SK-N-SH (cell line): ENCODE results near the gene MYLK. TPM values are rescaled to one million over a fixed set of nuclear protein-coding genes. Genes with fewer than 3 reads are reported as not detected.
A peak's percentile ranks its signal among the peaks of the same experiment; 100 is the strongest.

Experiments used
- CTCF ChIA-PET: fragments of 300-600, 350-600 bp; formaldehyde crosslinking; extraction: SDS; loops from one replicate; lab custom pipeline; 2021; lab: Yijun Ruan, JAX
- POLR2A ChIA-PET: fragments of 350-600 bp; sonication (Branson Sonifier 250); formaldehyde crosslinking; extraction: SDS; loops from one replicate; lab custom pipeline; 2020; ENCODE audit warnings: antibody characterized with exemption, inconsistent platforms; lab: Yijun Ruan, JAX
- DNase-seq: peaks from one replicate; pipeline ENCODE4 v3.0.0; 2012
- H2AFZ ChIP-seq: fragments of 200-600 bp; sonication (generic); 2 replicates; pipeline ENCODE4 v1.8.1; 2016; ENCODE audit warnings: antibody characterized with exemption, mild to moderate bottlenecking, low read depth
- H3F3A ChIP-seq: fragments of 200-600 bp; sonication (generic); replicated peaks from 2 replicates; pipeline ENCODE3; 2016; ENCODE audit warnings: antibody characterized with exemption, mild to moderate bottlenecking; ENCODE audit not compliant: insufficient read depth
- H3K27ac ChIP-seq, 2 experiments: fragments of 200-500 bp in 1 of 2; fragments of 200-600 bp in 1 of 2; sonication (Bioruptor generic) in 1 of 2; sonication (generic), shearing (Covaris generic) in 1 of 2; 2 replicates each; pipeline versions ENCODE4 v1.5.1 to v1.6.1; 2014 to 2016; ENCODE audit warnings: low read depth in 2 of 2, inconsistent platforms in 1 of 2, low read length in 1 of 2, mild to moderate bottlenecking in 1 of 2, mixed read lengths in 1 of 2
- H3K27me3 ChIP-seq: fragments of 200-600 bp; sonication (generic), shearing (Covaris generic); 2 replicates; pipeline ENCODE4 v1.6.1; 2016; ENCODE audit warnings: mixed run types; ENCODE audit not compliant: insufficient read depth
- H3K36me3 ChIP-seq, 2 experiments: fragments of 200-500 bp in 1 of 2; fragments of 200-600 bp in 1 of 2; sonication (Bioruptor generic) in 1 of 2; sonication (generic) in 1 of 2; replicated peaks in 1 of 2; 2 replicates each; pipeline versions ENCODE3 to v1.5.1; 2014 to 2016; ENCODE audit warnings: low read length in 1 of 2, mild to moderate bottlenecking in 1 of 2; ENCODE audit not compliant: insufficient read depth in 2 of 2, control insufficient read depth in 1 of 2
- H3K4me1 ChIP-seq, 2 experiments: fragments of 200-500 bp in 1 of 2; fragments of 200-600 bp in 1 of 2; sonication (Bioruptor generic) in 1 of 2; sonication (generic), shearing (Covaris generic) in 1 of 2; 2 replicates each; pipeline versions ENCODE4 v1.5.1 to v1.6.1; 2014 to 2016; ENCODE audit warnings: low read depth in 1 of 2, low read length in 1 of 2, mixed run types in 1 of 2; ENCODE audit not compliant: insufficient read depth in 2 of 2, control insufficient read depth in 1 of 2
- H3K4me2 ChIP-seq: fragments of 200-600 bp; sonication (generic), shearing (Covaris generic); 2 replicates; pipeline ENCODE4 v1.6.1; 2017; ENCODE audit warnings: mixed run types
- H3K4me3 ChIP-seq, 2 experiments: fragments of 200-500 bp in 1 of 2; fragments of 200-600 bp in 1 of 2; sonication (Bioruptor generic) in 1 of 2; sonication (generic), shearing (Covaris generic) in 1 of 2; 2 replicates each; pipeline versions ENCODE4 v1.5.1 to v1.8.1; 2014 to 2016; ENCODE audit warnings: low read depth in 2 of 2, inconsistent platforms in 1 of 2, low read length in 1 of 2, mild to moderate bottlenecking in 1 of 2, mixed read lengths in 1 of 2, moderate library complexity in 1 of 2
- H3K79me2 ChIP-seq: fragments of 200-600 bp; sonication (generic); 2 replicates; pipeline ENCODE4 v1.8.1; 2017; ENCODE audit warnings: mild to moderate bottlenecking; ENCODE audit not compliant: insufficient read depth
- H3K9ac ChIP-seq: fragments of 200-600 bp; sonication (generic); 2 replicates; pipeline ENCODE4 v1.6.1; 2017; ENCODE audit warnings: mixed run types
- H3K9me2 ChIP-seq: fragments of 200-600 bp; sonication (generic); 2 replicates; pipeline ENCODE4 v1.6.1; 2017; ENCODE audit warnings: mixed run types
- H3K9me3 ChIP-seq: fragments of 200-600 bp; sonication (generic); 2 replicates; pipeline ENCODE4 v1.6.1; 2017; ENCODE audit warnings: mixed run types, mild to moderate bottlenecking, moderate library complexity
- H4K20me1 ChIP-seq: fragments of 200-600 bp; sonication (generic); 2 replicates; pipeline ENCODE4 v1.6.1; 2017; ENCODE audit warnings: mild to moderate bottlenecking, mixed run types; ENCODE audit not compliant: insufficient read depth
- CTCF ChIP-seq: fragments of 200-600 bp; sonication (generic); IDR thresholded peaks from 2 replicates; pipeline ENCODE4 v1.6.1; 2017; ENCODE audit warnings: antibody characterized with exemption, mild to moderate bottlenecking, moderate library complexity
- ELF1 ChIP-seq: IDR thresholded peaks from 2 replicates; pipeline ENCODE4 v1.4.0; 2012
- EP300 ChIP-seq, 2 experiments: IDR thresholded peaks; 2 replicates each; pipeline versions ENCODE4 v1.4.0 to v1.6.1; 2012; ENCODE audit warnings: borderline replicate concordance in 1 of 2, low read depth in 1 of 2, low read length in 1 of 2
- EZH2phosphoT487 ChIP-seq: fragments of 200-600 bp; sonication (generic); IDR thresholded peaks from 2 replicates; pipeline ENCODE4 v1.6.1; 2017; ENCODE audit warnings: low read depth, mixed run types, mild to moderate bottlenecking, antibody characterized with exemption, moderate library complexity, borderline replicate concordance
- FOXM1 ChIP-seq: IDR thresholded peaks from 2 replicates; pipeline ENCODE4 v1.4.0; 2012; ENCODE audit warnings: low read depth, mild to moderate bottlenecking
- GABPA ChIP-seq: IDR thresholded peaks from 2 replicates; pipeline ENCODE4 v1.4.0; 2012; ENCODE audit warnings: low read depth, mild to moderate bottlenecking
- GATA2 ChIP-seq: sonication (generic); formaldehyde crosslinking; IDR thresholded peaks from 2 replicates; pipeline ENCODE4 v1.5.0; 2020; ENCODE audit warnings: mild to moderate bottlenecking, missing genetic modification reagents
- MAX ChIP-seq: IDR thresholded peaks from 2 replicates; pipeline ENCODE4 v1.4.0; 2012; ENCODE audit warnings: low read depth
- NFIC ChIP-seq: IDR thresholded peaks from 2 replicates; pipeline ENCODE4 v1.4.0; 2012; ENCODE audit warnings: borderline replicate concordance
- PBX3 ChIP-seq: IDR thresholded peaks from 2 replicates; pipeline ENCODE4; 2012
- RAD21 ChIP-seq: IDR thresholded peaks from 2 replicates; pipeline ENCODE4 v1.6.1; 2012; ENCODE audit warnings: mild to moderate bottlenecking, low read length
- RCOR1 ChIP-seq: fragments of 150-350 bp; IDR thresholded peaks from 2 replicates; pipeline ENCODE4 v1.6.1; 2017; ENCODE audit warnings: antibody characterized with exemption, low read length
- REST ChIP-seq: IDR thresholded peaks from 2 replicates; pipeline ENCODE4 v1.6.1; 2012; ENCODE audit warnings: mild to moderate bottlenecking, low read depth, low read length, moderate library complexity
- RXRA ChIP-seq: IDR thresholded peaks from 2 replicates; pipeline ENCODE4 v1.4.0; 2012; ENCODE audit warnings: low read depth, mild to moderate bottlenecking, borderline replicate concordance
- TAF1 ChIP-seq: IDR thresholded peaks from 2 replicates; pipeline ENCODE4 v1.6.1; 2012; ENCODE audit warnings: low read depth, mild to moderate bottlenecking, low read length, moderate library complexity, borderline replicate concordance
- TCF12 ChIP-seq: IDR thresholded peaks from 2 replicates; pipeline ENCODE4 v1.4.0; 2012
- TEAD4 ChIP-seq: IDR thresholded peaks from 2 replicates; pipeline ENCODE4 v1.4.0; 2012; ENCODE audit warnings: mild to moderate bottlenecking, borderline replicate concordance; ENCODE audit not compliant: insufficient read depth
- USF1 ChIP-seq: IDR thresholded peaks from 2 replicates; pipeline ENCODE4 v1.4.0; 2012; ENCODE audit warnings: low read depth, borderline replicate concordance
- WGBS: methylation state at CpG from one replicate; pipeline ENCODE4 v1.1.6; 2017; ENCODE audit warnings: low lambda C conversion rate; 5-methylcytosine and 5-hydroxymethylcytosine counted together
- polyA plus RNA-seq, 3 experiments: library from polyadenylated mRNA; depleted of rRNA; stranded (reverse); fragments of >200 nt; gene quantifications; 2 replicates each; pipeline ENCODE4 v1.2.3, GENCODE V29; 2012

MYLK gene
- polyA plus RNA-seq, 1 of the 3 experiments (the other 2 are of a cell fraction): 272 TPM

GRCh38 chr3:123817413-123817812, 66.7 kb downstream of the MYLK start:
- H4K20me1 ChIP-seq: no peaks in the 10 kb centered on the region
- H3K4me3 ChIP-seq: no peak overlapping the region
- peaks cover 56% of the 10 kb centered on the region for H3K79me2 ChIP-seq
- no peaks in the 10 kb centered on the region for H3K9me2 ChIP-seq
- peak overlapping the region; percentile 56; the same call in 1 of the 2 replicates for H3K9ac ChIP-seq
- H3K27ac ChIP-seq: peak overlapping the region; percentile 91
- H3K4me2 ChIP-seq: peak overlapping the region; percentile 65
- no peaks in the 10 kb centered on the region for H3K27me3 ChIP-seq
- peaks cover 32 to 59% of the 10 kb centered on the region in 2 experiments for H3K36me3 ChIP-seq
- DNase-seq: no peak
- H3K4me1 ChIP-seq: peaks cover 13 to 52% of the 10 kb centered on the region in 2 experiments; a peak in 3 of 4 replicates
- no peak overlapping the region for H2AFZ ChIP-seq
- H3F3A ChIP-seq: peaks cover 68% of the 10 kb centered on the region
- TF ChIP-seq RXRA: no peak; the same call in 1 of the 2 replicates
- TF ChIP-seq REST: no peak
- TF ChIP-seq MAX: no peak
- no peak for TF ChIP-seq TAF1
- TF ChIP-seq FOXM1: 0 out of 2 replicates have a peak, but pooled peaks have one; percentile 13
- peak; percentile 52 for TF ChIP-seq TCF12
- TF ChIP-seq EZH2phosphoT487: no peak
- TF ChIP-seq, all 33 proteins: peak for 2
- WGBS: 73% methylated on average over 4 of the region's 4 CpGs
- POLR2A ChIA-PET: no interaction called here
- H3K9me3 ChIP-seq: no peaks in the 10 kb centered on the region
- CTCF ChIA-PET: interaction anchor here (1.5 kb wide), 1 partner anchor 14 kb away, joined by 5 read pairs; no protein-coding TSS in a partner anchor

GRCh38 chr3:123816673-123817207, 67.4 kb downstream of the MYLK start:
- peak overlapping the region; percentile 65; the same call in 1 of the 2 replicates for H3K4me2 ChIP-seq
- H3K9ac ChIP-seq: peak overlapping the region; percentile 56; the same call in 1 of the 2 replicates
- no peak for DNase-seq
- no peaks in the 10 kb centered on the region for H3K9me3 ChIP-seq
- peaks cover 13 to 52% of the 10 kb centered on the region in 2 experiments; a peak in 3 of 4 replicates for H3K4me1 ChIP-seq
- no peaks in the 10 kb centered on the region for H4K20me1 ChIP-seq
- ChIA-PET POLR2A (no interaction called here), CTCF (interaction anchor here (1.5 kb wide), 1 partner anchor 14 kb away, joined by 5 read pairs; no protein-coding TSS in a partner anchor)
- H3K27me3 ChIP-seq: no peaks in the 10 kb centered on the region
- H3K9me2 ChIP-seq: no peaks in the 10 kb centered on the region
- no peak overlapping the region for H2AFZ ChIP-seq
- H3K27ac ChIP-seq: peak overlapping the region; percentile 91; a peak in 3 of 4 replicates
- peaks cover 67% of the 10 kb centered on the region for H3F3A ChIP-seq
- H3K4me3 ChIP-seq: no peak overlapping the region
- H3K36me3 ChIP-seq: peaks cover 36 to 59% of the 10 kb centered on the region in 2 experiments
- WGBS: 19% methylated on average over 5 of the region's 5 CpGs
- H3K79me2 ChIP-seq: peaks cover 55% of the 10 kb centered on the region
- TF ChIP-seq CTCF (no peak), MAX (peak; percentile 77), RXRA (peak; percentile 76; the same call in 1 of the 2 replicates), TAF1 (0 out of 2 replicates have a peak, but pooled peaks have one; percentile 28), RAD21 (no peak), GABPA (peak; percentile 35), USF1 (0 out of 2 replicates have a peak, but pooled peaks have one; percentile 25), TEAD4 (peak; percentile 93), ELF1 (peak; percentile 24; the same call in 1 of the 2 replicates), RCOR1 (no peak), NFIC (peak; percentile 92), EP300 (IDR thresholded peaks at IDR 0.05; ENCODE audit: borderline replicate concordance in 1 of 2, low read depth in 1 of 2, low read length in 1 of 2) (peak; percentile 50 to 97), GATA2 (no peak), PBX3 (peak; percentile 83)
